Esophagus squamous epithelium (tissue), 5 donors: ENCODE measurements around the gene SHMT1. TPM values are rescaled to one million over a fixed set of nuclear protein-coding genes. Genes with fewer than 3 reads are reported as not detected.
"Not testable (repeated sequence)": the region's sequence is repeated elsewhere in the genome, so short reads cannot be mapped to it uniquely, and the experiment has no call there.

ENCODE experiments used
- DNase-seq: peaks from one replicate; lab custom pipeline; 2025; lab: John Stamatoyannopoulos, UW
- H3K27ac ChIP-seq, 4 donors: fragments of 200-600 bp; sonication (generic); one replicate each; pipeline ENCODE4 v1.5.1; 2016 to 2019; ENCODE audit warnings: mild to moderate bottlenecking in 1 of 4
- H3K27me3 ChIP-seq, 4 donors: fragments of 200-600 bp; sonication (generic); 1 replicate in 3 of 4; 2 replicates in 1 of 4; pipeline versions ENCODE4 v1.5.1 to v1.6.0; 2017 to 2021; ENCODE audit warnings: antibody characterized with exemption in 1 of 4
- H3K36me3 ChIP-seq, 3 donors: fragments of 200-600 bp; sonication (generic); one replicate each; pipeline ENCODE4 v1.5.1; 2016 to 2019
- H3K4me1 ChIP-seq, 3 donors: fragments of 200-600 bp; sonication (generic); one replicate each; pipeline ENCODE4 v1.5.1; 2017 to 2019
- H3K4me3 ChIP-seq, 4 donors: fragments of 200-600 bp; sonication (generic); 1 replicate in 3 of 4; 2 replicates in 1 of 4; pipeline ENCODE4 v1.5.1; 2016 to 2019; ENCODE audit warnings: mild to moderate bottlenecking in 2 of 4, moderate library complexity in 1 of 4
- H3K9me3 ChIP-seq, 3 donors: fragments of 200-600 bp; sonication (generic); one replicate each; pipeline ENCODE4 v1.5.1; 2016 to 2019
- CTCF ChIP-seq, 6 experiments: fragments of 450-650 bp in 4 of 6; fragments of 200-600 bp in 2 of 6; sonication (generic) in 2 of 6; IDR thresholded peaks; one replicate each; pipeline ENCODE4 v1.5.1; 2016 to 2019; ENCODE audit warnings: antibody characterized with exemption in 6 of 6, mild to moderate bottlenecking in 4 of 6, moderate library complexity in 4 of 6
- POLR2A ChIP-seq, 4 donors: fragments of 450-650 bp; IDR thresholded peaks; one replicate each; pipeline ENCODE4 v1.6.1; 2017; ENCODE audit warnings: antibody characterized with exemption in 4 of 4, mild to moderate bottlenecking in 4 of 4, moderate library complexity in 3 of 4
- WGBS, 2 donors: methylation state at CpG; one replicate each; pipeline ENCODE4 v1.1.5; 2018; 5-methylcytosine and 5-hydroxymethylcytosine counted together
- intact Hi-C: fragments of 100-400 bp; cut with DNase I; formaldehyde crosslinking; loops from one replicate; pipeline ENCODE4 v1.15.0; 2022
- total RNA-seq, 4 donors: library from RNA; depleted of rRNA; stranded (reverse); fragments of >200 nt; gene quantifications; one replicate each; pipeline ENCODE4 v1.1.0, GENCODE V29; 2016
- donor health status: DM: yes; HTN: yes; CAD: no.

The SHMT1 gene
- total RNA-seq, 4 donors from 2014 or later = 64.1 to 124 (median 67.9) TPM

- intact Hi-C loops = no loop called here
- no peak overlapping the region for H3K27ac ChIP-seq
- WGBS, 2 donors = 75 to 81% methylated on average over 5 of the region's 5 CpGs
- H3K4me3 ChIP-seq = no peak overlapping the region
- no peaks in the 10 kb centered on the region for H3K27me3 ChIP-seq
- H3K4me1 ChIP-seq = no peaks in the 10 kb centered on the region
- peaks cover 22 to 100% (median 29%) of the 10 kb centered on the region in 3 donors for H3K36me3 ChIP-seq
- no peak for DNase-seq
- TF ChIP-seq POLR2A (IDR thresholded peaks at IDR 0.05) = no peak
- no peak for TF ChIP-seq CTCF (IDR thresholded peaks at IDR 0.05)
- H3K9me3 ChIP-seq = no peaks in the 10 kb centered on the region
These were observed 19.3 kb downstream of the SHMT1 start for GRCh38 chr17:18344021-18344420.

GRCh38 chr17:18339933-18340332 is 23.4 kb downstream of the SHMT1 start:
- H3K4me1 ChIP-seq = no peaks in the 10 kb centered on the region
- no peak overlapping the region for H3K4me3 ChIP-seq
- H3K27ac ChIP-seq = no peak overlapping the region
- H3K9me3 ChIP-seq = no peaks in the 10 kb centered on the region
- H3K36me3 ChIP-seq = peaks cover 22 to 100% (median 24%) of the 10 kb centered on the region in 3 donors
- WGBS, 2 donors = 91 to 96% methylated on average over 9 of the region's 13 CpGs
- TF ChIP-seq CTCF (IDR thresholded peaks at IDR 0.05) = no peak
- no peak for TF ChIP-seq POLR2A (IDR thresholded peaks at IDR 0.05)
- intact Hi-C loops = no loop called here
- DNase-seq = no peak
- no peaks in the 10 kb centered on the region for H3K27me3 ChIP-seq

- WGBS, 2 donors = no CpG with 5 or more reads among the region's 25 CpGs
These were observed 25.2 kb downstream of the SHMT1 start for GRCh38 chr17:18338158-18338557.

GRCh38 chr17:18332909-18333489 is 30.4 kb downstream of the SHMT1 start:
- Histone ChIP-seq H3K4me1 (no peaks in the 10 kb centered on the region), H3K27ac (no peak overlapping the region), H3K9me3 (no peaks in the 10 kb centered on the region), H3K4me3 (no peak overlapping the region), H3K27me3 (no peaks in the 10 kb centered on the region), H3K36me3 (peaks cover 22 to 100% (median 33%) of the 10 kb centered on the region in 3 donors)
- no peak for TF ChIP-seq POLR2A (IDR thresholded peaks at IDR 0.05)
- WGBS, 2 donors = 54 to 88% methylated on average over 1 to 2 of the region's 4 CpGs
- intact Hi-C loops = no loop called here
- no peak for DNase-seq

More at GRCh38 chr17:18338158-18338557, 25.2 kb downstream of the SHMT1 start:
- intact Hi-C loops, H3K4me3 ChIP-seq, H3K27me3 ChIP-seq, H3K27ac ChIP-seq, H3K4me1 ChIP-seq, DNase-seq, H3K9me3 ChIP-seq: not testable (repeated sequence)
- H3K36me3 ChIP-seq = peaks cover 19 to 100% (median 29%) of the 10 kb centered on the region in 3 donors

- H3K36me3 ChIP-seq = peaks cover 22 to 100% (median 37%) of the 10 kb centered on the region in 3 donors
These were observed 31.5 kb downstream of the SHMT1 start for GRCh38 chr17:18331879-18332278.

More at GRCh38 chr17:18331879-18332278, 31.5 kb downstream of the SHMT1 start:
- H3K9me3 ChIP-seq = no peaks in the 10 kb centered on the region
- no peak overlapping the region for H3K4me3 ChIP-seq
- no peaks in the 10 kb centered on the region for H3K27me3 ChIP-seq
- 82 to 84% methylated on average over 9 of the region's 9 CpGs for WGBS, 2 donors
- no peaks in the 10 kb centered on the region for H3K4me1 ChIP-seq
- H3K27ac ChIP-seq = no peak overlapping the region
- TF ChIP-seq POLR2A (IDR thresholded peaks at IDR 0.05) (no peak), CTCF (IDR thresholded peaks at IDR 0.05) (no peak)
- no peak for DNase-seq
- intact Hi-C loops = no loop called here
